Endodermal cell (in vitro differentiated cells): ENCODE results near the gene GET4. TPM values are rescaled to one million over a fixed set of nuclear protein-coding genes. Genes with fewer than 3 reads are reported as not detected.

Source experiments
- DNase-seq: peaks from one replicate; pipeline ENCODE4 v3.0.0-alpha.2; 2017
- H3K27ac ChIP-seq: 2 replicates; pipeline ENCODE4 v1.5.1; 2013; ENCODE audit warnings: mild to moderate bottlenecking, low read depth, low read length, moderate library complexity
- H3K27me3 ChIP-seq: 2 replicates; pipeline ENCODE4 v1.6.1; 2013; ENCODE audit warnings: mild to moderate bottlenecking, low read length, moderate library complexity; ENCODE audit not compliant: insufficient read depth, control insufficient read depth, poor library complexity, severe bottlenecking
- H3K36me3 ChIP-seq: 2 replicates; pipeline ENCODE4 v1.7.0; 2013; ENCODE audit warnings: mild to moderate bottlenecking, low read length, moderate library complexity; ENCODE audit not compliant: control insufficient read depth, insufficient read depth
- H3K4me1 ChIP-seq: one replicate; pipeline ENCODE4 v1.7.0; 2013; ENCODE audit warnings: low read length; ENCODE audit not compliant: control insufficient read depth, insufficient read depth
- H3K4me3 ChIP-seq: 2 replicates; pipeline ENCODE4 v1.5.1; 2013; ENCODE audit warnings: mild to moderate bottlenecking, low read length, moderate library complexity
- H3K9ac ChIP-seq: 2 replicates; pipeline ENCODE4 v1.6.1; 2013; ENCODE audit warnings: mild to moderate bottlenecking, low read length, moderate library complexity; ENCODE audit not compliant: poor library complexity, severe bottlenecking; ENCODE audit errors: extremely low read depth
- H3K9me3 ChIP-seq: 2 replicates; pipeline ENCODE4 v1.6.1; 2013; ENCODE audit warnings: mild to moderate bottlenecking, low read length, moderate library complexity; ENCODE audit not compliant: control insufficient read depth
- H3K27ac Mint-ChIP-seq: 2 replicates; pipeline ENCODE4 v1.8.0; 2020; ENCODE audit warnings: mixed read lengths
- H3K27me3 Mint-ChIP-seq: 2 replicates; pipeline ENCODE4 v1.8.0; 2021; ENCODE audit warnings: mild to moderate bottlenecking, mixed read lengths; ENCODE audit not compliant: insufficient read depth
- H3K36me3 Mint-ChIP-seq: 2 replicates; pipeline ENCODE4 v1.8.0; 2020; ENCODE audit warnings: low read depth, mixed read lengths
- H3K4me1 Mint-ChIP-seq: 2 replicates; pipeline ENCODE4 v1.8.0; 2020; ENCODE audit warnings: mixed read lengths
- H3K4me3 Mint-ChIP-seq: 2 replicates; pipeline ENCODE4 v1.8.0; 2020; ENCODE audit warnings: mild to moderate bottlenecking, moderate library complexity, mixed read lengths
- H3K9me3 Mint-ChIP-seq: 2 replicates; pipeline ENCODE4 v1.8.0; 2020; ENCODE audit warnings: mild to moderate bottlenecking, mixed read lengths
- WGBS, 2 experiments: methylation state at CpG; one replicate each; pipeline versions ENCODE4 v1.1.5 to v1.1.7; 2013; ENCODE audit warnings: missing lambda C conversion rate in 2 of 2, mixed read lengths in 1 of 2; ENCODE audit not compliant: insufficient coverage in 1 of 2, insufficient read length in 1 of 2; 5-methylcytosine and 5-hydroxymethylcytosine counted together
- total RNA-seq, 2 donors: library from RNA; stranded (reverse); fragmentation: NEBNext Ultra II Directional in 1 of 2; extraction: Animal tissue kit (Norgen Biotek cat#: 25700) in 1 of 2; gene quantifications; 2 replicates in 1 of 2; 3 replicates in 1 of 2; pipeline ENCODE4 v1.2.1, GENCODE V29; 2021
- TF ChIP-seq, protein P1 (sequence below): fragments of 200-600 bp; sonication (generic); conservative IDR thresholded peaks from 2 replicates; pipeline ENCODE4 v1.5.0; 2021; ENCODE audit warnings: antibody characterized with exemption, mild to moderate bottlenecking

The GET4 gene
- total RNA-seq, 2 donors from 2014 or later: 73.3 to 84.3 TPM

DNA sequence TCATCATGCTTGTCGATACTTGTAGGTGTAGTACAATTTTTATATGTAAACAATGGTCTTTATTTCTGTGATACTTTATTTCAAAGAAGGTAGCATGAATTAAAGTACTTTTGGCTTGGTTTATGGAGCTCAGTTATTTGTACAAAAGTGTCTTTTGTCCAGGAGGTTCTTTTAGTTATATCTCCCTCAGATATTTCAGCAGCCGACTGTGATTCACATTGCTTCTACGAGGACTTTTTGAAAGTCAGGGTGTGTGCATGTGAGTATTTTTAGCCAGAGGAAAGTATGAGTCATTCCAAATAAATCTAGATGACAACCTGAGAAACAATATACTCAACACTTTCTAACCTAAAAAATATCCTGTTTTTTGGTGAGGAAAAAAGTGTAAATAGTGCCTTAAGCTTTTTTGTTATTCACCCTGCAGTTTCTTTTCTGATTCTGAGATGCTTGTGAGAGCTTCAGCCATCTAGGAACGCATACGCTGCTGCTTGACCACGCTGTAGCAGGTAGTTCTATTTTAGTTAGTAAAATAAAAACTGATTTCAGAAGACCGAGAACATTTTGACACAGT lies 44.7 kb upstream of the GET4 start:
- Mint-ChIP-seq H3K36me3 (peaks cover 36% of the 10 kb centered on the region), H3K4me3 (no peak overlapping the region), H3K4me1 (peaks cover 19% of the 10 kb centered on the region), H3K27me3 (no peaks in the 10 kb centered on the region), H3K27ac (peak overlapping the region; percentile 50), H3K9me3 (no peaks in the 10 kb centered on the region)
- 85% methylated on average over 5 to 7 of the region's 7 CpGs for WGBS, 2 experiments
- Histone ChIP-seq H3K27ac (peak overlapping the region; percentile 64), H3K4me3 (no peak overlapping the region), H3K9me3 (no peaks in the 10 kb centered on the region), H3K4me1 (no peaks in the 10 kb centered on the region), H3K36me3 (peaks cover 13% of the 10 kb centered on the region), H3K9ac (no peak overlapping the region), H3K27me3 (no peaks in the 10 kb centered on the region)
- DNase-seq: no peak
- TF ChIP-seq, protein P1, sequence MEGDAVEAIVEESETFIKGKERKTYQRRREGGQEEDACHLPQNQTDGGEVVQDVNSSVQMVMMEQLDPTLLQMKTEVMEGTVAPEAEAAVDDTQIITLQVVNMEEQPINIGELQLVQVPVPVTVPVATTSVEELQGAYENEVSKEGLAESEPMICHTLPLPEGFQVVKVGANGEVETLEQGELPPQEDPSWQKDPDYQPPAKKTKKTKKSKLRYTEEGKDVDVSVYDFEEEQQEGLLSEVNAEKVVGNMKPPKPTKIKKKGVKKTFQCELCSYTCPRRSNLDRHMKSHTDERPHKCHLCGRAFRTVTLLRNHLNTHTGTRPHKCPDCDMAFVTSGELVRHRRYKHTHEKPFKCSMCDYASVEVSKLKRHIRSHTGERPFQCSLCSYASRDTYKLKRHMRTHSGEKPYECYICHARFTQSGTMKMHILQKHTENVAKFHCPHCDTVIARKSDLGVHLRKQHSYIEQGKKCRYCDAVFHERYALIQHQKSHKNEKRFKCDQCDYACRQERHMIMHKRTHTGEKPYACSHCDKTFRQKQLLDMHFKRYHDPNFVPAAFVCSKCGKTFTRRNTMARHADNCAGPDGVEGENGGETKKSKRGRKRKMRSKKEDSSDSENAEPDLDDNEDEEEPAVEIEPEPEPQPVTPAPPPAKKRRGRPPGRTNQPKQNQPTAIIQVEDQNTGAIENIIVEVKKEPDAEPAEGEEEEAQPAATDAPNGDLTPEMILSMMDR: no peak

GRCh38 chr7:832167-832967 lies 44.0 kb upstream of the GET4 start, which contains the start of gene SUN1:
Gene SUN1, plus strand, starts transcription at chr7:832476. Its CDS starts 49 bp downstream, at chr7:832525.
- H3K27me3 ChIP-seq: no peaks in the 10 kb centered on the region
- Mint-ChIP-seq H3K27ac (peak within 1 kb of the TSS; percentile 78), H3K27me3 (no peaks in the 10 kb centered on the region), H3K4me1 (peaks cover 22% of the 10 kb centered on the region), H3K36me3 (peaks cover 37% of the 10 kb centered on the region), H3K4me3 (no peak within 1 kb of the TSS), H3K9me3 (no peaks in the 10 kb centered on the region)
- no peaks in the 10 kb centered on the region for H3K9me3 ChIP-seq
- peak within 1 kb of the TSS; percentile 64 for H3K27ac ChIP-seq
- no peak within 1 kb of the TSS for H3K4me3 ChIP-seq
- H3K36me3 ChIP-seq: peaks cover 17% of the 10 kb centered on the region
- H3K4me1 ChIP-seq: no peaks in the 10 kb centered on the region
- no peak within 1 kb of the TSS for H3K9ac ChIP-seq
- 92 to 95% methylated on average over 15 to 24 of the region's 24 CpGs for WGBS, 2 experiments
- DNase-seq: no peak
- TF ChIP-seq, protein P1: no peak

- TF ChIP-seq, protein P1: no peak
- no peaks in the 10 kb centered on the region for H3K27me3 ChIP-seq
- Mint-ChIP-seq H3K4me3 (no peak overlapping the region), H3K27ac (peak overlapping the region; percentile 78), H3K36me3 (peaks cover 40% of the 10 kb centered on the region), H3K9me3 (no peaks in the 10 kb centered on the region), H3K4me1 (peaks cover 24% of the 10 kb centered on the region), H3K27me3 (no peaks in the 10 kb centered on the region)
- peaks cover 23% of the 10 kb centered on the region for H3K36me3 ChIP-seq
- no peaks in the 10 kb centered on the region for H3K4me1 ChIP-seq
- no peak for DNase-seq
- no peak overlapping the region for H3K27ac ChIP-seq
- no peak overlapping the region for H3K4me3 ChIP-seq
- no peaks in the 10 kb centered on the region for H3K9me3 ChIP-seq
- no peak overlapping the region for H3K9ac ChIP-seq
- 94 to 96% methylated on average over 14 to 15 of the region's 15 CpGs for WGBS, 2 experiments
These were observed 43.4 kb upstream of the GET4 start for GRCh38 chr7:832968-833424.
